Measurements from ENCODE around the gene SEMA5B.

Gene SEMA5B

GRCh38 chr3:123002100-123002748 lies 25.3 kb downstream of the SEMA5B start:
- DNase-seq (ENCODE audit: extremely low spot score): no peak
- ChIA-PET POLR2A (no interaction called here), CTCF (interaction anchor here (0.7 kb wide), 1 partner anchor 25 kb away, joined by 3 read pairs; the partner anchor contains the start of gene SEMA5B)
- TF ChIP-seq FOXK2 (IDR thresholded peaks at IDR 0.05) (no peak), HDGF (IDR thresholded peaks at IDR 0.05; ENCODE audit: borderline replicate concordance) (no peak), TARDBP (IDR thresholded peaks at IDR 0.05) (no peak), FOXM1 (IDR thresholded peaks at IDR 0.05; ENCODE audit: borderline replicate concordance) (no peak), L3MBTL2 (conservative IDR thresholded peaks at IDR 0.05) (no peak), ZNF384 (IDR thresholded peaks at IDR 0.05) (no peak), ARNT (IDR thresholded peaks at IDR 0.05) (no peak), ELF4 (IDR thresholded peaks at IDR 0.05) (no peak), PKNOX1 (IDR thresholded peaks at IDR 0.05) (no peak), BHLHE40 (IDR thresholded peaks at IDR 0.05; ENCODE audit: borderline replicate concordance) (no peak), NFRKB (IDR thresholded peaks at IDR 0.05) (no peak), SP1 (IDR thresholded peaks at IDR 0.05) (no peak), SUZ12 (IDR thresholded peaks at IDR 0.05) (no peak)

- ChIA-PET POLR2A (no interaction called here), CTCF (interaction anchor here (0.7 kb wide), 1 partner anchor 340 kb away, joined by 5 read pairs; no protein-coding TSS in a partner anchor)
- no peak for TF ChIP-seq FOXM1 (IDR thresholded peaks at IDR 0.05; ENCODE audit: borderline replicate concordance)
- TF ChIP-seq NFRKB (IDR thresholded peaks at IDR 0.05): no peak
- TF ChIP-seq BHLHE40 (IDR thresholded peaks at IDR 0.05; ENCODE audit: borderline replicate concordance): no peak
- no peak for TF ChIP-seq LEF1 (IDR thresholded peaks at IDR 0.05; ENCODE audit: borderline replicate concordance)
- TF ChIP-seq FOXA1 (IDR thresholded peaks at IDR 0.05): no peak
- no peak for TF ChIP-seq ARNT (IDR thresholded peaks at IDR 0.05)
- TF ChIP-seq ZNF384 (IDR thresholded peaks at IDR 0.05): no peak
- no peak for TF ChIP-seq PKNOX1 (IDR thresholded peaks at IDR 0.05)
- no peak for TF ChIP-seq L3MBTL2 (conservative IDR thresholded peaks at IDR 0.05)
- TF ChIP-seq SUZ12 (IDR thresholded peaks at IDR 0.05): no peak
- TF ChIP-seq TARDBP (IDR thresholded peaks at IDR 0.05): no peak
- TF ChIP-seq SP1 (IDR thresholded peaks at IDR 0.05): no peak
- TF ChIP-seq ELF4 (IDR thresholded peaks at IDR 0.05): no peak
- no peak for TF ChIP-seq CTBP1 (IDR thresholded peaks at IDR 0.05; ENCODE audit: borderline replicate concordance)
- no peak for DNase-seq (ENCODE audit: extremely low spot score)
Observed at GRCh38 chr3:122998856-122999255, 28.7 kb downstream of the SEMA5B start.

GRCh38 chr3:122998206-122998605 lies 29.4 kb downstream of the SEMA5B start:
- CTCF ChIA-PET: interaction anchor here (0.6 kb wide), 1 partner anchor 15 kb away, joined by 3 read pairs; no protein-coding TSS in a partner anchor
- no peak for TF ChIP-seq PKNOX1 (IDR thresholded peaks at IDR 0.05)
- no peak for TF ChIP-seq SP1 (IDR thresholded peaks at IDR 0.05)
- no peak for TF ChIP-seq HDGF (IDR thresholded peaks at IDR 0.05; ENCODE audit: borderline replicate concordance)
- TF ChIP-seq ZNF384 (IDR thresholded peaks at IDR 0.05): no peak
- TF ChIP-seq FOXA1 (IDR thresholded peaks at IDR 0.05): no peak
- no peak for TF ChIP-seq NFRKB (IDR thresholded peaks at IDR 0.05)
- no peak for TF ChIP-seq ELF4 (IDR thresholded peaks at IDR 0.05)
- no peak for TF ChIP-seq SUZ12 (IDR thresholded peaks at IDR 0.05)
- TF ChIP-seq ARNT (IDR thresholded peaks at IDR 0.05): no peak
- no peak for TF ChIP-seq FOXM1 (IDR thresholded peaks at IDR 0.05; ENCODE audit: borderline replicate concordance)
- TF ChIP-seq FOXK2 (IDR thresholded peaks at IDR 0.05): no peak
- no peak for TF ChIP-seq TARDBP (IDR thresholded peaks at IDR 0.05)
- no peak for TF ChIP-seq BHLHE40 (IDR thresholded peaks at IDR 0.05; ENCODE audit: borderline replicate concordance)
- TF ChIP-seq LEF1 (IDR thresholded peaks at IDR 0.05; ENCODE audit: borderline replicate concordance): no peak
- TF ChIP-seq L3MBTL2 (conservative IDR thresholded peaks at IDR 0.05): no peak
- no peak for TF ChIP-seq CTBP1 (IDR thresholded peaks at IDR 0.05; ENCODE audit: borderline replicate concordance)
- no peak for DNase-seq (ENCODE audit: extremely low spot score)
- POLR2A ChIA-PET: interaction anchor here (0.9 kb wide), 1 partner anchor 203 kb away, joined by 3 read pairs; the partner anchor contains the start of gene SEC22A

GRCh38 chr3:122996038-122996580 lies 31.5 kb downstream of the SEMA5B start:
- TF ChIP-seq CTBP1 (IDR thresholded peaks at IDR 0.05; ENCODE audit: borderline replicate concordance) (no peak), FOXK2 (IDR thresholded peaks at IDR 0.05) (no peak), PKNOX1 (IDR thresholded peaks at IDR 0.05) (no peak), ZNF384 (IDR thresholded peaks at IDR 0.05) (no peak), ELF4 (IDR thresholded peaks at IDR 0.05) (no peak), LEF1 (IDR thresholded peaks at IDR 0.05; ENCODE audit: borderline replicate concordance) (no peak), L3MBTL2 (conservative IDR thresholded peaks at IDR 0.05) (no peak), FOXA1 (IDR thresholded peaks at IDR 0.05) (no peak), SUZ12 (IDR thresholded peaks at IDR 0.05) (no peak), TARDBP (IDR thresholded peaks at IDR 0.05) (no peak), ARNT (IDR thresholded peaks at IDR 0.05) (no peak), HDGF (IDR thresholded peaks at IDR 0.05; ENCODE audit: borderline replicate concordance) (no peak), NFRKB (IDR thresholded peaks at IDR 0.05) (no peak), FOXM1 (IDR thresholded peaks at IDR 0.05; ENCODE audit: borderline replicate concordance) (no peak), BHLHE40 (IDR thresholded peaks at IDR 0.05; ENCODE audit: borderline replicate concordance) (no peak), SP1 (IDR thresholded peaks at IDR 0.05) (no peak)
- DNase-seq (ENCODE audit: extremely low spot score): no peak
- CTCF ChIA-PET: no interaction called here
- POLR2A ChIA-PET: no interaction called here

- POLR2A ChIA-PET: no interaction called here
- CTCF ChIA-PET: interaction anchor here (0.6 kb wide), 1 partner anchor 9 kb away, joined by 3 read pairs; no protein-coding TSS in a partner anchor
- TF ChIP-seq CTBP1 (IDR thresholded peaks at IDR 0.05; ENCODE audit: borderline replicate concordance) (no peak), FOXM1 (IDR thresholded peaks at IDR 0.05; ENCODE audit: borderline replicate concordance) (no peak), SUZ12 (IDR thresholded peaks at IDR 0.05) (no peak), PKNOX1 (IDR thresholded peaks at IDR 0.05) (no peak), TARDBP (IDR thresholded peaks at IDR 0.05) (no peak), SP1 (IDR thresholded peaks at IDR 0.05) (no peak), L3MBTL2 (conservative IDR thresholded peaks at IDR 0.05) (no peak), HDGF (IDR thresholded peaks at IDR 0.05; ENCODE audit: borderline replicate concordance) (no peak), FOXA1 (IDR thresholded peaks at IDR 0.05) (no peak), NFRKB (IDR thresholded peaks at IDR 0.05) (no peak), ARNT (IDR thresholded peaks at IDR 0.05) (no peak)
- no peak for DNase-seq (ENCODE audit: extremely low spot score)
Observed at GRCh38 chr3:122994954-122995353, 32.6 kb downstream of the SEMA5B start.

Measured in HEK293T (cell line).